ENCODE measurements around the gene NELFCD.
"Not testable (repeated sequence)": the region's sequence is repeated elsewhere in the genome, so short reads cannot be mapped to it uniquely, and the experiment has no call there.

Gene NELFCD

GRCh38 chr20:58980711-58981627 lies at the start of gene NELFCD:
NELFCD (plus strand) TSS chr20:58981256; CDS start chr20:58981310, 54 bp downstream.
- DNase-seq = peak; percentile 91

- no peak for DNase-seq
Measured at GRCh38 chr20:58932170-58932569, 48.9 kb upstream of the NELFCD start.

GRCh38 chr20:58938078-58938477 lies 43.0 kb upstream of the NELFCD start:
- no peak for DNase-seq

- no peak for DNase-seq
Measured at GRCh38 chr20:58938541-58938940, 42.5 kb upstream of the NELFCD start.

GRCh38 chr20:58941471-58941870 lies 39.6 kb upstream of the NELFCD start:
- DNase-seq = no peak

- no peak for DNase-seq
Measured at GRCh38 chr20:58942549-58942948, 38.5 kb upstream of the NELFCD start.

GRCh38 chr20:58944610-58945009 lies 36.4 kb upstream of the NELFCD start:
- DNase-seq = no peak

- no peak for DNase-seq
Measured at GRCh38 chr20:58945965-58946631, 35.0 kb upstream of the NELFCD start.

GRCh38 chr20:58947797-58948388 lies 33.2 kb upstream of the NELFCD start:
- DNase-seq = not testable (repeated sequence)

GRCh38 chr20:58950603-58951002 lies 30.5 kb upstream of the NELFCD start:
- no peak for DNase-seq

GRCh38 chr20:58953050-58953449 lies 28.0 kb upstream of the NELFCD start:
- DNase-seq = no peak

- no peak for DNase-seq
Measured at GRCh38 chr20:58956078-58956477, 25.0 kb upstream of the NELFCD start.

GRCh38 chr20:58959652-58960051 lies 21.4 kb upstream of the NELFCD start:
- DNase-seq = no peak

GRCh38 chr20:58963060-58963584 lies 17.9 kb upstream of the NELFCD start:
- DNase-seq = no peak

GRCh38 chr20:58963922-58964321 lies 17.1 kb upstream of the NELFCD start:
- DNase-seq = not testable (repeated sequence)

- DNase-seq = no peak
Measured at GRCh38 chr20:58965270-58966064, 15.6 kb upstream of the NELFCD start.

- no peak for DNase-seq
Measured at GRCh38 chr20:58967652-58968429, 13.2 kb upstream of the NELFCD start.

- no peak for DNase-seq
Measured at GRCh38 chr20:58969439-58969838, 11.6 kb upstream of the NELFCD start.

- no peak for DNase-seq
Measured at GRCh38 chr20:58970146-58970545, 10.9 kb upstream of the NELFCD start.

GRCh38 chr20:58971429-58971828 lies 9.6 kb upstream of the NELFCD start:
- DNase-seq = no peak

- DNase-seq = no peak
Measured at GRCh38 chr20:58973179-58973578, 7.9 kb upstream of the NELFCD start.

GRCh38 chr20:58973866-58974265 lies 7.2 kb upstream of the NELFCD start:
- no peak for DNase-seq
